Measurements from ENCODE around the gene MIB2. TPM values are rescaled to one million over a fixed set of nuclear protein-coding genes. Genes with fewer than 3 reads are reported as not detected.
"Not testable (repeated sequence)": the region's sequence is repeated elsewhere in the genome, so short reads cannot be mapped to it uniquely, and the experiment has no call there.

Gene MIB2
- total RNA-seq, 1 donor from 2014 or later: 81.2 TPM

GRCh38 chr1:1626207-1627141, 11.2 kb downstream of the MIB2 start:
- DNase-seq (ENCODE audit: extremely low read depth, low read depth, low spot score): no peak

- DNase-seq (ENCODE audit: extremely low read depth, low read depth, low spot score): no peak
These were observed 12.0 kb downstream of the MIB2 start for GRCh38 chr1:1627261-1627828.

GRCh38 chr1:1627829-1628753, 12.8 kb downstream of the MIB2 start:
- DNase-seq (ENCODE audit: extremely low read depth, low read depth, low spot score): no peak

DNA sequence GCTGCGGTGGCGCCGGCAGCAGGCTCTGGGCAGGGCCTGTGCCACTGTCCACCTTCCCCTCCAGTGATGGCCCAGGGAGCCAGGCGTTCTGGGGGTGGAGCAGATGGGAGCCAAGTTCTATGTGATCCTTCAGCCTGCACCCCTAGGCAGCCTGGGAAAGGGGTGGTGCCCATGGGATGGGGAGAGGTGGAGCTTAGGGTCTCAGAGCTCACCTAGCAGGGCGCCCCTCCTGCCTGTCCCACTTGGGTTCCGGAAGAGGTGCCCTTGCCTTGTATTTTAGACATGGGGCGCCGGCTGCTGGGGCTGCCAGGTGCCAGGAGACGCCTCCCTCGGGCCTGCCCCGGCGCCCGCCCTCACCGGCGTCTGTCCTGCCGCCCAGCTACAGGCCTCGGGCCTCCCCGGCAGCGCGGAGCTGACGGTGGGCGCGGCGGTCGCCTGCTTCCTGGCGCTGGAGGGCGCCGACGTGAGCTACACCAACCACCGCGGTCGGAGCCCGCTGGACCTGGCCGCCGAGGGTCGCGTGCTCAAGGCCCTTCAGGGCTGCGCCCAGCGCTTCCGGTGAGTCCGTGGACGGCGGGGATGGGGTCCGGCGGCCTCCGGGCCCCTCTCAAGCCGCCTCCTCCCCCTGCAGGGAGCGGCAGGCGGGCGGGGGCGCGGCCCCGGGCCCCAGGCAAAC, 13.6 kb downstream of the MIB2 start:
- DNase-seq (ENCODE audit: extremely low read depth, low read depth, low spot score): no peak

- no peak for DNase-seq (ENCODE audit: extremely low read depth, low read depth, low spot score)
These were observed 14.3 kb downstream of the MIB2 start for GRCh38 chr1:1629430-1630190.

- DNase-seq (ENCODE audit: extremely low read depth, low read depth, low spot score): no peak
These were observed 15.1 kb downstream of the MIB2 start for GRCh38 chr1:1630191-1630964.

GRCh38 chr1:1630965-1631781, 15.9 kb downstream of the MIB2 start:
- DNase-seq (ENCODE audit: extremely low read depth, low read depth, low spot score): no peak

GRCh38 chr1:1631782-1632420, 16.6 kb downstream of the MIB2 start, which contains the start of gene MMP23B:
MMP23B (plus strand) TSS chr1:1632173; CDS start chr1:1632219, 46 bp downstream.
- DNase-seq (ENCODE audit: extremely low read depth, low read depth, low spot score): no peak

DNA sequence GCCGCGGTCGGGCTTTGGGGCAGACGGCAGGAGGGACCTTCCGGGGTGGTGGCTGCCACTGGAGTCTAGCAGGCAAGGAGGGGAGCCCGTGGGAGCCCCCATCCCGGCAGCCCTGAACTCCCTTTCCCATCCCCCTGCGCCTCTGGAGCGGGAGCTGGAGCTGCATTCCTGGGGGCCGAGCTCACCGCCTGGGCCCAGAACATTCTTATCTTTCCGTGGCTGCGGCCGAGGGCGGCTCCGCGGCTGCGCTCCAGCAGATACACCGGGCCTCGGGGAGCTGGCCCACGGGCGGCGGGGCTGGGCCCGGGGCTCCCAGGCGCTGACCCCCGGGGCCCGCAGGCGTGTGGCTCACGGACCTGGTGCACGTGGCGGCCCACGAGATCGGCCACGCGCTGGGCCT, 18.1 kb downstream of the MIB2 start:
- not testable (repeated sequence) for DNase-seq (ENCODE audit: extremely low read depth, low read depth, low spot score)

DNA sequence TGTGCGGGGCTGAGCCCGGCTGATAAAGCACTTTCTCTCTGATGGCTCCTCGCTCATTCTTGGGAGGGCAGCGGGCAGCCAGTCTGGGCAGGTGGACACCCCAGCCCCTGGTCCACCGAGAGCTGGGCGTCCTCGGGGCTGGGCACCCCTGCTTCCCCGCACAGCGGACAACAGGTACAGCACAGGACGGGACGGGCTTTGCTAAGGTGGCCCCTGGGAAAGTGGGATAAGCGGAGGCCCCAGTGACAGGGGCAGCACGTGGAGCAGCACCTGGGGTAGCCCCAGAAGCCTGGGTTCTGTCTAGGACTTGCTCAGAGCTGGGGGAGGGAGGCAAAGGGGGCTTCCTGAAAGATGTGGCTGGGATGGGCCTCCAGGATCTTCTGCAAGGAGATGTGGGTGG, 19.3 kb downstream of the MIB2 start:
- not testable (repeated sequence) for DNase-seq (ENCODE audit: extremely low read depth, low read depth, low spot score)

- not testable (repeated sequence) for DNase-seq (ENCODE audit: extremely low read depth, low read depth, low spot score)
These were observed 21.6 kb downstream of the MIB2 start for GRCh38 chr1:1636621-1637478.

DNA sequence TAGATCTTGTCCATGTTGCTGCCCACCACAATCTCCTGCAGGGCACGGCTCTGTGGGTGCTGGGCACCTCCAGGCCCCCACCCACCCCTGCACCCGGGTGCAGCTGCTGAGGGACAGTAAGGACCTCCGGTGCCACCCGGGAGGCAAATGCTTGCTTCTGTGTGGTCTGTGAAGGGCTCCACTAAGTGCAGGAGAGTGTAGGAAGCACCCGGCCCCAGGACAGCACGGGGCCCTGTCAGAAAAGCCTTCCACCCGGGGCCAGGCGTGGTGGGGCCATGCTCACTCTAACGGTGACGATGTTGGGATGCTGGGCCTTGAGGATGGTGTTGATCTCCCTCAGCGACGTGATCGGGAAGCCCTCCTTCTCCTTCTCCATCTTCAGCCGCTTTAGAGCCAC, 22.2 kb downstream of the MIB2 start:
- not testable (repeated sequence) for DNase-seq (ENCODE audit: extremely low read depth, low read depth, low spot score)

DNA sequence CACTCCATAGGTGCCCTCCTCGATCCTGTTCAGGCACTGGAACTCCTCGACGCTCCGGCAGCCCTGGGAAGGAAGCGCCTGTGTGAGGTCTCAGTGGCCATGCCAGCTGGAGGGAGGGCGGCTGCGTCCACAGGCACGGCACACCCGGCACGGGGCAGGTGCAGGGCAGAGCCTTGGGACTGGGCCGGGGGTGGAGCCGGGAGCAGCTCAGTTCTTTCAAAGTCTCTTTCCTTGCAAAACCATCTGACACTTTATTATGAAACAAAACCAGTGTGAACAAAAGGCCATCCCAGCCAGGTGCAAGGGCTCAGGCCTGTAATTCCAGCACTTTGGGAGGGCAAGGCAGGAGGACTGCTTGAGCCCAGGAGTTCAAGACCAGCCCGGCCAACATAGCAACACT, 23.2 kb downstream of the MIB2 start:
- not testable (repeated sequence) for DNase-seq (ENCODE audit: extremely low read depth, low read depth, low spot score)

DNA sequence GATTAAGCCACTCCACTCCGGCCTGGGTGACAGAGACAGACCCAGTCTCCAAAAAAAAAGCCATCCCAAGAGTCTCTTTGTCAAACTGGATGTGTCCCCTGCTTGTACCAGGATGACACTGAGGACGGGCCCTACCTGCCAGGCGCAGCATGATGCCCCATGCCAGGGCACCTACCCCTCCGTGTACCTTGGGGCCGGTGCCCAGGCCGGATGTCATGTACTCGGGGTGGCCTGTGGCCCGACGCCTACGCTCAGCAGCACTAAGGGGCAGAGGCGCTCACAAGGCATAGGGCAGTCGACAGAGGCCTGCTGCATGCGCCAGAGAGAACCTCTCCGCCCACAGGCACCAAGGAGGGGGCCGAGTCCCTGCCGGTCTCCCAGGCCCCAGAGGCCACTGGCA, 24.1 kb downstream of the MIB2 start:
- not testable (repeated sequence) for DNase-seq (ENCODE audit: extremely low read depth, low read depth, low spot score)

DNA sequence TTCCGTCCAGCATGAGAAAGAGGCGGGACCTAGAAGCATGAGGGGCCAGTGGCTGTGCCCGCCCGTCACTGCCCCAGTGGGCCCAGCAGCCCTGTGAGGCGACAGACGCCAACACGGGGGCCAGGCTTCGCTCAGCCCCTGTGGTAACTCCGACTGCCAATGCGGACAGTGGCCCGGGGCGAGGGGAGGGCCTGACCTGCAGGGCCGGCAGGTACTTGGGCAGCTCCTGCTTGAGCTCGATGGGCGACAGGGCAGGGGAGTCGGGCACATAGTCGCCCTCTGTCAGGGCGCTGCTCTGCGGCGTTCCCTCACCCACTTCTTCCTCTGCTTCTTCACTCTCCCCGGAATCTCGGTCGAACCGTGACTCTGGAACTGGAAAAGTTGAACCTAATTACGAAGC, 24.8 kb downstream of the MIB2 start:
- not testable (repeated sequence) for DNase-seq (ENCODE audit: extremely low read depth, low read depth, low spot score)

- DNase-seq (ENCODE audit: extremely low read depth, low read depth, low spot score): not testable (repeated sequence)
These were observed 25.6 kb downstream of the MIB2 start for GRCh38 chr1:1640711-1641461.

Data from glomerular endothelial cell (primary cell).